SK-N-SH (cell line): ENCODE measurements around the gene HDAC4.

ENCODE experiments used
- CTCF ChIP-seq: fragments of 200-600 bp; sonication (generic); IDR thresholded peaks from 2 replicates; pipeline ENCODE4 v1.6.1; 2017; ENCODE audit warnings: antibody characterized with exemption, mild to moderate bottlenecking, moderate library complexity
- EP300 ChIP-seq, 2 experiments: IDR thresholded peaks; 2 replicates each; pipeline versions ENCODE4 v1.4.0 to v1.6.1; 2012; ENCODE audit warnings: borderline replicate concordance in 1 of 2, low read depth in 1 of 2, low read length in 1 of 2
- MAX ChIP-seq: IDR thresholded peaks from 2 replicates; pipeline ENCODE4 v1.4.0; 2012; ENCODE audit warnings: low read depth
- POLR2AphosphoS5 ChIP-seq: IDR thresholded peaks from 2 replicates; pipeline ENCODE4 v1.6.1; 2012; ENCODE audit warnings: low read depth, low read length
- REST ChIP-seq: IDR thresholded peaks from 2 replicates; pipeline ENCODE4 v1.6.1; 2012; ENCODE audit warnings: mild to moderate bottlenecking, low read depth, low read length, moderate library complexity
- RXRA ChIP-seq: IDR thresholded peaks from 2 replicates; pipeline ENCODE4 v1.4.0; 2012; ENCODE audit warnings: low read depth, mild to moderate bottlenecking, borderline replicate concordance
- SMC3 ChIP-seq: IDR thresholded peaks from 2 replicates; pipeline ENCODE4 v1.6.1; 2012; ENCODE audit warnings: low read depth, low read length, improper control_type of control experiment
- TF ChIP-seq, protein P1 (sequence below): fragments of 150-350 bp; IDR thresholded peaks from 2 replicates; pipeline ENCODE4 v1.6.1; 2017; ENCODE audit warnings: antibody characterized with exemption, low read length, low read depth, borderline replicate concordance

- TF ChIP-seq CTCF (no peak), REST (no peak), RXRA (no peak), MAX (no peak), SMC3 (no peak), POLR2AphosphoS5 (no peak), EP300 (IDR thresholded peaks at IDR 0.05; ENCODE audit: borderline replicate concordance in 1 of 2, low read depth in 1 of 2, low read length in 1 of 2) (no peak)
- TF ChIP-seq, protein P1, sequence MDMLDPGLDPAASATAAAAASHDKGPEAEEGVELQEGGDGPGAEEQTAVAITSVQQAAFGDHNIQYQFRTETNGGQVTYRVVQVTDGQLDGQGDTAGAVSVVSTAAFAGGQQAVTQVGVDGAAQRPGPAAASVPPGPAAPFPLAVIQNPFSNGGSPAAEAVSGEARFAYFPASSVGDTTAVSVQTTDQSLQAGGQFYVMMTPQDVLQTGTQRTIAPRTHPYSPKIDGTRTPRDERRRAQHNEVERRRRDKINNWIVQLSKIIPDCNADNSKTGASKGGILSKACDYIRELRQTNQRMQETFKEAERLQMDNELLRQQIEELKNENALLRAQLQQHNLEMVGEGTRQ: no peak
Measured at GRCh38 chr2:239429473-239430350, 28.9 kb upstream of the HDAC4 start.
